ENCODE results near the gene MIF4GD.

The MIF4GD gene

GRCh38 chr17:75237100-75238014 is 33.7 kb downstream of the MIF4GD start:
- DNase-seq (ENCODE audit: low read depth in 2 of 2): no peak

GRCh38 chr17:75232786-75233185 is 38.2 kb downstream of the MIF4GD start:
- DNase-seq (ENCODE audit: low read depth in 2 of 2): no peak

DNA sequence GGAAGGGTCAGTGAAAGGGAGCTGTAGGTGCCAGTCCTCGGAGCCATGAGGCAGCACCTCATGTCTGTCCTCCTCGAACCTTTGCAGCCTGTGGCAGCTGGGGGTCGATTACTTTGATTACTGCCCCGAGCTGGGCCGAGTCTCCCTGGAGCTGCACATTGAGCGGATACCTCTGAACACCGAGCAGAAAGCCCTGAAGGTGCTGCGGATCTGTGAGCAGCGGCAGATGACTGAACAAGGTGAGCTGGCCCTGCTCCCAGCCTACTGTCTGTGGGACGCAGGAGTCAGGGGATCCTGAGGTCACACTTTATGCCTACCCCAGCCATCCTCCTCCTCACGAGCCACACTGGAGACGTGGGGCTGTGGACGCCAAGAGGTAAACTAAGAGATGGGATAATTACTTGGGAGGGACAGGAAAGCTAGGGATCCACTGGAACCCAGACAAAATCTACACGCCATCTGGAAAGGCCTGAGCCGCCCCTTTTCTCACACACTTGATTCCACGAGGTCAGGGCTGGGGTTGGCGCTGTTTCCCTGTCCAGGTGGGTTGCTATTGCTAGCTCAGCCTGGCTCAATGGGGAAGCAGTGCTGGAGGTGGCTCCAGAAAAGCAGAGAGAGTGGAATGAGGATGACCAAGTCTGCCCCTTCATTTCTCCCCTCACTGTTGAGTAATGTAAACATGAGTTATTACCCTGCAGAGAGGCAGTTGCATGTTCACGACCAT is 39.1 kb downstream of the MIF4GD start:
- no peak for DNase-seq (ENCODE audit: low read depth in 2 of 2)

DNA sequence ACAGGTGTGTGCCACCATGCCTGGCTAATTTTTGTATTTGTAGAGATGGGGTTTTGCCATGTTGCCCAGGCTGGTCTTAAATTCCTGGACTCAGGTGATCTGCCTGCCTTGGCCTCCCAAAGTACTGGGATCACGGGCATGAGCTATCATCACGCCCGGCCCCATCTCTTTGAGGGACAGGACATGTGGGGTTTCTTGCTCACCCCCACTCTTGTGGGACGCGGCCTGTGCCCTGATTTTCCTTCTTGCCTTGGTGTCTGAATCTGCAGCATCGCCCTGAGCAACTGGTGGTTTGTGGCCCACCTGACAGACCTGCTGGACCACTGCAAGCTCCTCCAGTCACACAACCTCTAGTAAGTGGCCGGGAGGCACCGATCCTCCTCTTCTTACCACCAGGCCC is 40.0 kb downstream of the MIF4GD start:
- DNase-seq (ENCODE audit: low read depth in 2 of 2): no peak

GRCh38 chr17:75228847-75229246 is 42.2 kb downstream of the MIF4GD start:
- DNase-seq (ENCODE audit: low read depth in 2 of 2): no peak

- DNase-seq (ENCODE audit: low read depth in 2 of 2): no peak
Measured at GRCh38 chr17:75228305-75228704, 42.7 kb downstream of the MIF4GD start.

- DNase-seq (ENCODE audit: low read depth in 2 of 2): no peak
Measured at GRCh38 chr17:75227729-75228128, 43.3 kb downstream of the MIF4GD start.

DNA sequence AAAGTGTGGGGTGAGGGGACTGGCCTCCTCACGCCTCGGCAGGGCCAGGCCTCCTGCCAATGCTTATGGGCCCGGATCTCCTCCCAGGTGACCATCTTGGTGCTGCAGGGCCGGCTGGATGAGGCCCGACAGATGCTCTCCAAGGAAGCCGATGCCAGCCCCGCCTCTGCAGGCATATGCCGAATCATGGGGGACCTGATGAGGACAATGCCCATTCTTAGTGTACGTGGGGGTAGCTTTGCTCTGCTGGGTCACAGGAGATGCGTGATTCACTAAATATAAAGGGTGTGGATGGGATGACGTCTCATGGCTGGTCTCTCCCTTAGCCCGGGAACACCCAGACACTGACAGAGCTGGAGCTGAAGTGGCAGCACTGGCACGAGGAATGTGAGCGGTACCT is 46.0 kb downstream of the MIF4GD start:
- DNase-seq (ENCODE audit: low read depth in 2 of 2): no peak

- DNase-seq (ENCODE audit: low read depth in 2 of 2): no peak
Measured at GRCh38 chr17:75219815-75220214, 51.2 kb downstream of the MIF4GD start.

DNA sequence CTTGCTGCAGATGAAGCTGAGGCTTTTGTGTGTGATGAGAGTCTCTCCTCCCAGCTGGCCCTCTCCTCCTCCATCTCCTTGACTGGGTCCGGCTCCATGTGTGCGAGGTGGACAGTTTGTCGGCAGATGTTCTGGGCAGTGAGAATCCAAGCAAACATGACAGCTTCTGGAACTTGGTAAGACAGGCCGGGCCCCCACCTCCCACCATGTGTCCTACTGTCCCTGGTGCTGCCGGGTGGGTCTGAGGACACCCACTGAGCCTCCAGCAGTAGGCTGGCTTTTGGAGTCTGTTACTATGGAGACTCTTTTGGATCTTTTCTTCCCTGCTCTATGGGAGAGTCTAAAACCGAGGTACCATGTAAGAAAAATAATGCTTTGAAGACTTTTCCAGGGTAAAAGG is 52.9 kb downstream of the MIF4GD start:
- no peak for DNase-seq (ENCODE audit: low read depth in 2 of 2)

Measured in stimulated activated CD4-positive, alpha-beta T cell treated with anti-CD3 and anti-CD28 coated beads, Interleukin-15, amount 100 ng/mL, for 48 hours (primary cell).